ENCODE measurements around the gene PRM1. TPM values are rescaled to one million over a fixed set of nuclear protein-coding genes. Genes with fewer than 3 reads are reported as not detected.

The PRM1 gene
- total RNA-seq, 1 experiment from 2014 or later = 0.48 TPM

DNA sequence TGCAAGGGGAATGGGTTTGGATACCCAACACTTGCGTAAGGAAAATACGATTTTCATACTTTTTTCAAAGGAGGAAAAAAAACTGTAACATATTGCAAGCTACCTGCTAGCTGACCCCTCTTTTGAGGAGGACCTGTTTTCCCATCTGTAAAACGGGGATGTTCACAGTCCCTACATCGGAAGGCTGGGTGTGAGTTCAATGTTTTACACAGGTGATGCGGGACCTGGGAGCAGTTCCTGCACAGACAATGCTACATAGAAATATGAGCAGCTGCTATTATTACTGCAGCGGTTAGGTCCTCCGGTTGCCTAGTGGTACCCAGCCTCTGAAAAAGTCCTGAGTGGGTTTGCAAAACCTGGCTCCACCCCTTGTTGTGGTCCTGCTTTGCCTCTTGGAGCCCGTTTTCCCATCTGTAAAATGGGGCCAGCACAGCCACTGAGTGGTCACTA lies 28.6 kb downstream of the PRM1 start:
- CTCF ChIA-PET = interaction anchor here (1.0 to 1.9 kb wide), 2 partner anchors 104 to 106 kb away, joined by 3 to 9 read pairs; no protein-coding TSS in a partner anchor
- H3K4me1 Mint-ChIP-seq = peaks cover 39% of the 10 kb centered on the region
- peaks cover 19% of the 10 kb centered on the region for H3K36me3 Mint-ChIP-seq
- H3K27me3 Mint-ChIP-seq (ENCODE audit: low read depth) = no peaks in the 10 kb centered on the region
- no peaks in the 10 kb centered on the region for H3K9me3 Mint-ChIP-seq
- ATAC-seq = no peak
- peak overlapping the region; percentile 77 for H3K4me3 Mint-ChIP-seq
- peak overlapping the region; percentile 77 for H3K27ac Mint-ChIP-seq
- DNase-seq (ENCODE audit: low spot score) = no peak
- TF ChIP-seq, protein P1, sequence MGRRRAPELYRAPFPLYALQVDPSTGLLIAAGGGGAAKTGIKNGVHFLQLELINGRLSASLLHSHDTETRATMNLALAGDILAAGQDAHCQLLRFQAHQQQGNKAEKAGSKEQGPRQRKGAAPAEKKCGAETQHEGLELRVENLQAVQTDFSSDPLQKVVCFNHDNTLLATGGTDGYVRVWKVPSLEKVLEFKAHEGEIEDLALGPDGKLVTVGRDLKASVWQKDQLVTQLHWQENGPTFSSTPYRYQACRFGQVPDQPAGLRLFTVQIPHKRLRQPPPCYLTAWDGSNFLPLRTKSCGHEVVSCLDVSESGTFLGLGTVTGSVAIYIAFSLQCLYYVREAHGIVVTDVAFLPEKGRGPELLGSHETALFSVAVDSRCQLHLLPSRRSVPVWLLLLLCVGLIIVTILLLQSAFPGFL (CRISPR knock-in tag; IDR thresholded peaks at IDR 0.05; ENCODE audit: borderline replicate concordance) = no peak
- TF ChIP-seq CBFB (CRISPR knock-in tag; IDR thresholded peaks at IDR 0.05; ENCODE audit: low read depth) = no peak
- TF ChIP-seq OVOL2 (CRISPR knock-in tag; IDR thresholded peaks at IDR 0.05; ENCODE audit: borderline replicate concordance) = no peak
- no peak for TF ChIP-seq CREB1 (CRISPR knock-in tag; IDR thresholded peaks at IDR 0.05)
- TF ChIP-seq SMAD3 (CRISPR knock-in tag; IDR thresholded peaks at IDR 0.05; ENCODE audit: borderline replicate concordance) = no peak
- TF ChIP-seq, protein P2, sequence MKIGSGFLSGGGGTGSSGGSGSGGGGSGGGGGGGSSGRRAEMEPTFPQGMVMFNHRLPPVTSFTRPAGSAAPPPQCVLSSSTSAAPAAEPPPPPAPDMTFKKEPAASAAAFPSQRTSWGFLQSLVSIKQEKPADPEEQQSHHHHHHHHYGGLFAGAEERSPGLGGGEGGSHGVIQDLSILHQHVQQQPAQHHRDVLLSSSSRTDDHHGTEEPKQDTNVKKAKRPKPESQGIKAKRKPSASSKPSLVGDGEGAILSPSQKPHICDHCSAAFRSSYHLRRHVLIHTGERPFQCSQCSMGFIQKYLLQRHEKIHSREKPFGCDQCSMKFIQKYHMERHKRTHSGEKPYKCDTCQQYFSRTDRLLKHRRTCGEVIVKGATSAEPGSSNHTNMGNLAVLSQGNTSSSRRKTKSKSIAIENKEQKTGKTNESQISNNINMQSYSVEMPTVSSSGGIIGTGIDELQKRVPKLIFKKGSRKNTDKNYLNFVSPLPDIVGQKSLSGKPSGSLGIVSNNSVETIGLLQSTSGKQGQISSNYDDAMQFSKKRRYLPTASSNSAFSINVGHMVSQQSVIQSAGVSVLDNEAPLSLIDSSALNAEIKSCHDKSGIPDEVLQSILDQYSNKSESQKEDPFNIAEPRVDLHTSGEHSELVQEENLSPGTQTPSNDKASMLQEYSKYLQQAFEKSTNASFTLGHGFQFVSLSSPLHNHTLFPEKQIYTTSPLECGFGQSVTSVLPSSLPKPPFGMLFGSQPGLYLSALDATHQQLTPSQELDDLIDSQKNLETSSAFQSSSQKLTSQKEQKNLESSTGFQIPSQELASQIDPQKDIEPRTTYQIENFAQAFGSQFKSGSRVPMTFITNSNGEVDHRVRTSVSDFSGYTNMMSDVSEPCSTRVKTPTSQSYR (CRISPR knock-in tag; IDR thresholded peaks at IDR 0.05) = no peak
- no peak for TF ChIP-seq TEAD1 (CRISPR knock-in tag; IDR thresholded peaks at IDR 0.05)
- TF ChIP-seq, protein P3, sequence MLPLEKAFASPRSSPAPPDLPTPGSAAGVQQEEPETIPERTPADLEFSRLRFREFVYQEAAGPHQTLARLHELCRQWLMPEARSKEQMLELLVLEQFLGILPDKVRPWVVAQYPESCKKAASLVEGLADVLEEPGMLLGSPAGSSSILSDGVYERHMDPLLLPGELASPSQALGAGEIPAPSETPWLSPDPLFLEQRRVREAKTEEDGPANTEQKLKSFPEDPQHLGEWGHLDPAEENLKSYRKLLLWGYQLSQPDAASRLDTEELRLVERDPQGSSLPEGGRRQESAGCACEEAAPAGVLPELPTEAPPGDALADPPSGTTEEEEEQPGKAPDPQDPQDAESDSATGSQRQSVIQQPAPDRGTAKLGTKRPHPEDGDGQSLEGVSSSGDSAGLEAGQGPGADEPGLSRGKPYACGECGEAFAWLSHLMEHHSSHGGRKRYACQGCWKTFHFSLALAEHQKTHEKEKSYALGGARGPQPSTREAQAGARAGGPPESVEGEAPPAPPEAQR (CRISPR knock-in tag; IDR thresholded peaks at IDR 0.05) = no peak
- TF ChIP-seq RELA (CRISPR knock-in tag; IDR thresholded peaks at IDR 0.05; ENCODE audit: borderline replicate concordance) = no peak
- TF ChIP-seq, protein P4, sequence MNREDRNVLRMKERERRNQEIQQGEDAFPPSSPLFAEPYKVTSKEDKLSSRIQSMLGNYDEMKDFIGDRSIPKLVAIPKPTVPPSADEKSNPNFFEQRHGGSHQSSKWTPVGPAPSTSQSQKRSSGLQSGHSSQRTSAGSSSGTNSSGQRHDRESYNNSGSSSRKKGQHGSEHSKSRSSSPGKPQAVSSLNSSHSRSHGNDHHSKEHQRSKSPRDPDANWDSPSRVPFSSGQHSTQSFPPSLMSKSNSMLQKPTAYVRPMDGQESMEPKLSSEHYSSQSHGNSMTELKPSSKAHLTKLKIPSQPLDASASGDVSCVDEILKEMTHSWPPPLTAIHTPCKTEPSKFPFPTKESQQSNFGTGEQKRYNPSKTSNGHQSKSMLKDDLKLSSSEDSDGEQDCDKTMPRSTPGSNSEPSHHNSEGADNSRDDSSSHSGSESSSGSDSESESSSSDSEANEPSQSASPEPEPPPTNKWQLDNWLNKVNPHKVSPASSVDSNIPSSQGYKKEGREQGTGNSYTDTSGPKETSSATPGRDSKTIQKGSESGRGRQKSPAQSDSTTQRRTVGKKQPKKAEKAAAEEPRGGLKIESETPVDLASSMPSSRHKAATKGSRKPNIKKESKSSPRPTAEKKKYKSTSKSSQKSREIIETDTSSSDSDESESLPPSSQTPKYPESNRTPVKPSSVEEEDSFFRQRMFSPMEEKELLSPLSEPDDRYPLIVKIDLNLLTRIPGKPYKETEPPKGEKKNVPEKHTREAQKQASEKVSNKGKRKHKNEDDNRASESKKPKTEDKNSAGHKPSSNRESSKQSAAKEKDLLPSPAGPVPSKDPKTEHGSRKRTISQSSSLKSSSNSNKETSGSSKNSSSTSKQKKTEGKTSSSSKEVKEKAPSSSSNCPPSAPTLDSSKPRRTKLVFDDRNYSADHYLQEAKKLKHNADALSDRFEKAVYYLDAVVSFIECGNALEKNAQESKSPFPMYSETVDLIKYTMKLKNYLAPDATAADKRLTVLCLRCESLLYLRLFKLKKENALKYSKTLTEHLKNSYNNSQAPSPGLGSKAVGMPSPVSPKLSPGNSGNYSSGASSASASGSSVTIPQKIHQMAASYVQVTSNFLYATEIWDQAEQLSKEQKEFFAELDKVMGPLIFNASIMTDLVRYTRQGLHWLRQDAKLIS (CRISPR knock-in tag; IDR thresholded peaks at IDR 0.05; ENCODE audit: borderline replicate concordance) = no peak
- no peak for TF ChIP-seq JUN (CRISPR knock-in tag; IDR thresholded peaks at IDR 0.05)
- TF ChIP-seq, protein P5, sequence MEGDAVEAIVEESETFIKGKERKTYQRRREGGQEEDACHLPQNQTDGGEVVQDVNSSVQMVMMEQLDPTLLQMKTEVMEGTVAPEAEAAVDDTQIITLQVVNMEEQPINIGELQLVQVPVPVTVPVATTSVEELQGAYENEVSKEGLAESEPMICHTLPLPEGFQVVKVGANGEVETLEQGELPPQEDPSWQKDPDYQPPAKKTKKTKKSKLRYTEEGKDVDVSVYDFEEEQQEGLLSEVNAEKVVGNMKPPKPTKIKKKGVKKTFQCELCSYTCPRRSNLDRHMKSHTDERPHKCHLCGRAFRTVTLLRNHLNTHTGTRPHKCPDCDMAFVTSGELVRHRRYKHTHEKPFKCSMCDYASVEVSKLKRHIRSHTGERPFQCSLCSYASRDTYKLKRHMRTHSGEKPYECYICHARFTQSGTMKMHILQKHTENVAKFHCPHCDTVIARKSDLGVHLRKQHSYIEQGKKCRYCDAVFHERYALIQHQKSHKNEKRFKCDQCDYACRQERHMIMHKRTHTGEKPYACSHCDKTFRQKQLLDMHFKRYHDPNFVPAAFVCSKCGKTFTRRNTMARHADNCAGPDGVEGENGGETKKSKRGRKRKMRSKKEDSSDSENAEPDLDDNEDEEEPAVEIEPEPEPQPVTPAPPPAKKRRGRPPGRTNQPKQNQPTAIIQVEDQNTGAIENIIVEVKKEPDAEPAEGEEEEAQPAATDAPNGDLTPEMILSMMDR (IDR thresholded peaks at IDR 0.05) = no peak
- TF ChIP-seq, protein P6, sequence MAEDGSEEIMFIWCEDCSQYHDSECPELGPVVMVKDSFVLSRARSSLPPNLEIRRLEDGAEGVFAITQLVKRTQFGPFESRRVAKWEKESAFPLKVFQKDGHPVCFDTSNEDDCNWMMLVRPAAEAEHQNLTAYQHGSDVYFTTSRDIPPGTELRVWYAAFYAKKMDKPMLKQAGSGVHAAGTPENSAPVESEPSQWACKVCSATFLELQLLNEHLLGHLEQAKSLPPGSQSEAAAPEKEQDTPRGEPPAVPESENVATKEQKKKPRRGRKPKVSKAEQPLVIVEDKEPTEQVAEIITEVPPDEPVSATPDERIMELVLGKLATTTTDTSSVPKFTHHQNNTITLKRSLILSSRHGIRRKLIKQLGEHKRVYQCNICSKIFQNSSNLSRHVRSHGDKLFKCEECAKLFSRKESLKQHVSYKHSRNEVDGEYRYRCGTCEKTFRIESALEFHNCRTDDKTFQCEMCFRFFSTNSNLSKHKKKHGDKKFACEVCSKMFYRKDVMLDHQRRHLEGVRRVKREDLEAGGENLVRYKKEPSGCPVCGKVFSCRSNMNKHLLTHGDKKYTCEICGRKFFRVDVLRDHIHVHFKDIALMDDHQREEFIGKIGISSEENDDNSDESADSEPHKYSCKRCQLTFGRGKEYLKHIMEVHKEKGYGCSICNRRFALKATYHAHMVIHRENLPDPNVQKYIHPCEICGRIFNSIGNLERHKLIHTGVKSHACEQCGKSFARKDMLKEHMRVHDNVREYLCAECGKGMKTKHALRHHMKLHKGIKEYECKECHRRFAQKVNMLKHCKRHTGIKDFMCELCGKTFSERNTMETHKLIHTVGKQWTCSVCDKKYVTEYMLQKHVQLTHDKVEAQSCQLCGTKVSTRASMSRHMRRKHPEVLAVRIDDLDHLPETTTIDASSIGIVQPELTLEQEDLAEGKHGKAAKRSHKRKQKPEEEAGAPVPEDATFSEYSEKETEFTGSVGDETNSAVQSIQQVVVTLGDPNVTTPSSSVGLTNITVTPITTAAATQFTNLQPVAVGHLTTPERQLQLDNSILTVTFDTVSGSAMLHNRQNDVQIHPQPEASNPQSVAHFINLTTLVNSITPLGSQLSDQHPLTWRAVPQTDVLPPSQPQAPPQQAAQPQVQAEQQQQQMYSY (CRISPR knock-in tag; IDR thresholded peaks at IDR 0.05) = no peak
- TF ChIP-seq, protein P7, sequence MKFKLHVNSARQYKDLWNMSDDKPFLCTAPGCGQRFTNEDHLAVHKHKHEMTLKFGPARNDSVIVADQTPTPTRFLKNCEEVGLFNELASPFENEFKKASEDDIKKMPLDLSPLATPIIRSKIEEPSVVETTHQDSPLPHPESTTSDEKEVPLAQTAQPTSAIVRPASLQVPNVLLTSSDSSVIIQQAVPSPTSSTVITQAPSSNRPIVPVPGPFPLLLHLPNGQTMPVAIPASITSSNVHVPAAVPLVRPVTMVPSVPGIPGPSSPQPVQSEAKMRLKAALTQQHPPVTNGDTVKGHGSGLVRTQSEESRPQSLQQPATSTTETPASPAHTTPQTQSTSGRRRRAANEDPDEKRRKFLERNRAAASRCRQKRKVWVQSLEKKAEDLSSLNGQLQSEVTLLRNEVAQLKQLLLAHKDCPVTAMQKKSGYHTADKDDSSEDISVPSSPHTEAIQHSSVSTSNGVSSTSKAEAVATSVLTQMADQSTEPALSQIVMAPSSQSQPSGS (CRISPR knock-in tag; IDR thresholded peaks at IDR 0.05; ENCODE audit: borderline replicate concordance, low read depth) = no peak
- no peak for TF ChIP-seq EMX1 (CRISPR knock-in tag; IDR thresholded peaks at IDR 0.05)
- no peak for TF ChIP-seq ZNF317 (CRISPR knock-in tag; IDR thresholded peaks at IDR 0.05; ENCODE audit: borderline replicate concordance, low read depth)
- no peak for TF ChIP-seq ZNF138 (CRISPR knock-in tag; conservative IDR thresholded peaks at IDR 0.05)
- TF ChIP-seq SOX15 (CRISPR knock-in tag; IDR thresholded peaks at IDR 0.05) = no peak
- TF ChIP-seq TP53 (CRISPR knock-in tag; IDR thresholded peaks at IDR 0.05) = no peak
- POLR2A ChIA-PET = no interaction called here

Measured in WTC11 (cell line).